D341Med (cell line): ENCODE measurements around the gene NPTX1.

Experiments used
- DNase-seq: peaks from one replicate; pipeline ENCODE4 v3.0.0; 2012; ENCODE audit warnings: low spot score

Gene NPTX1

GRCh38 chr17:80459234-80459633 lies 17.2 kb downstream of the NPTX1 start:
- no peak for DNase-seq

- DNase-seq = no peak
Measured at GRCh38 chr17:80458016-80458415, 18.4 kb downstream of the NPTX1 start.

- no peak for DNase-seq
Measured at GRCh38 chr17:80457236-80457856, 19.1 kb downstream of the NPTX1 start.

GRCh38 chr17:80456465-80457235 lies 19.8 kb downstream of the NPTX1 start:
- DNase-seq = no peak

GRCh38 chr17:80455784-80456183 lies 20.6 kb downstream of the NPTX1 start:
- DNase-seq = no peak

- no peak for DNase-seq
Measured at GRCh38 chr17:80455336-80455710, 21.1 kb downstream of the NPTX1 start.

GRCh38 chr17:80454557-80455335 lies 21.7 kb downstream of the NPTX1 start:
- DNase-seq = peak; percentile 100

DNA sequence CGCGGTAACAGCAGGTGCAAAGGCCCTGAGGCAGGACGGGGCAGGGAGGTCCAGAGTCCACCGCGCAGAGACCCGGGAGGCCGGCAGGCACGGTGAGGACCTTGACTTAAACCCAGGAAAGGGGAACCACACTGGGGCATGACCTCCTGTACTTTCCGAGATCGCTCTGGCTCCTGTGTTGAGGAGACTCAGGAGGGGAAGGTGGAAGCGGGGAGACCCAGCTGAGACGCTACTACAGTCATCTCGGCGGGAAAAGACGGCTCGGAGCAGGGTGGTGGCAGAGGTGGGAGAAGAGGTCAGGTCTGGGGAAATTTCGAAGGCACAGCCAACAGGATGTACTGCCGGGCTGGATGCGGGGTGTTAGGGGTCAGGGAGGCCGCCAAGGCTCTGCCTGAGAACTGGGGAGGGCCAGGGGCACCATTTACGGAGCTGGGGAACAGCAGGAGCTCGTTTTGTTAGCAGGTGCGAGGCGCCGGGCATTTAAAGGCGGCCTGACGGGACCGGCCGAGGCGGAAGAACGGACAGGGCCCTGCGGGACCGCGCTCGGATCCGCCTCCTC lies 22.3 kb downstream of the NPTX1 start:
- DNase-seq = no peak

DNA sequence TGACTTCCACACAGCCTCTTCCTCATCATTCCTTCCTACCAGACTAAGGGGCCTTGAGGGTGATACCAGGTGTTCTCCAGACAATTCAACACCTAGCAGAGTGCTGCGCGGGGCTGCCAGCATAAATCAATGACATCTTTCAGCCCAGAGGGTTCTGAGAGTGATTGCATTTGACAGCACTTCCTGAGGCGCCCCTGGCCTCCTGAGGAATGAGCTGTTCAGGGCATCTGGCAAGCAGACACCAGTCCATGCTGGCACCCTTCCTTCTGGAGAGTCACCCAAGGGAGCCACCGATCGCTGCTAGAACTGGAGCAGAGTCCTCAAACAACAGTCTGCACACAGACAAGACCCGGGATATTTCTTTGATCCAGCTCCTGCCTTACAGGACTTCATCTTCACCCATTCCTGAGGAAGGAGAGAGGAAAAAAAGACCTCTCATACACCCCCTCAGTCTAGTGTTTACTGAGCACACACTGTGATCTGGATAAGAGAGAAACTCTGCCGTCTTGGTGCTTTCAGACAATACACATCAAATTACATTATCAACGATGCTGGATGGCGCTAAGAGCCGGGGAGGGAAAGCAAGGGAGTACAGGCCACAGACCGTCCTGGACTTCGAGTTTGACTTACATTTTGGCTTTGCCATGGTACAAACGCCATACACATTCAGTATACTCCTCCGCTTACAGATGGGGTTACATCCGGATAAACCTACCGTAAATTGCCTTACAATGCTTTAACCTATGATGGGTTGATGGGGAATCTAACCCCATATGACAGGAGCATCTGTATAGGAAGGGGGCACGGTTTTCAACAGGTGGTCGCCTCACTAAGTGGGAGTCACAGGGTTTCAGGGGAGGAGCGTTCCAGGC lies 23.0 kb downstream of the NPTX1 start:
- no peak for DNase-seq

DNA sequence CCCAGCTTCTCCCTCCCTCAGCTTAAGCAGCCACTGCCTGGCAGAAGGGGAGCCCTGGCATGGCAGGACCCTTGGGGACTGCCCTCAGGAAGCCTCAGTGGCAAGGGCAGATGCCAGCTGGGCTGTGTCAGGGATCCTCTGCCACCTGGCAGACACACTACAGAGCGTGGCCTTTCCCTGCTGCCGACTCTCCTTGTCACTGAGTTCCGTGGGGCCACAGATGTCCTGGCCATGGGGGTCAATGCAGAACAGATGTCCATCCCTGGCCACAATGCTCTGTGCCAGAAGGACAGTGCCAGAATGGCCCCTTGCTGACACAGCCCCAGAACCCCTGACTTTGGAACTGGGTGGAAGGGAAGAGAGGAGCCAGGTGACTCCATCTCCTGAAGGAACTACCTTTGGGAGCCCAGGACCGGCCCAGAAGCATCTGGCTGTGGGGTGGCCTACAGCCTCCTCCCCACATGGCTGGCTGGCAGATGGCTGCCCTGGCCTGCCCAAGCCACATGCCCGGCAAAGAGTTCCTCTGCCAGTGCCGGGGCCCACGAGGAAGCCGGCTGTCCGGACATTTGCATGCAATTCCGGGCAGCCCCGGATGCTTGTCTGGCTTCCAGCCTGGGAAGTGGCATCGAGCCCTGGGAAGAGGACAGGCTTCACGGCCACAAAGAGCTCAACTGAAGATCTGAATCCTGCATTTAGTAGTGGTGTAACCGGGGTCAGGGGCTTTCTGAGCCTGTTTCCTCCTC lies 24.1 kb downstream of the NPTX1 start:
- DNase-seq = no peak

DNA sequence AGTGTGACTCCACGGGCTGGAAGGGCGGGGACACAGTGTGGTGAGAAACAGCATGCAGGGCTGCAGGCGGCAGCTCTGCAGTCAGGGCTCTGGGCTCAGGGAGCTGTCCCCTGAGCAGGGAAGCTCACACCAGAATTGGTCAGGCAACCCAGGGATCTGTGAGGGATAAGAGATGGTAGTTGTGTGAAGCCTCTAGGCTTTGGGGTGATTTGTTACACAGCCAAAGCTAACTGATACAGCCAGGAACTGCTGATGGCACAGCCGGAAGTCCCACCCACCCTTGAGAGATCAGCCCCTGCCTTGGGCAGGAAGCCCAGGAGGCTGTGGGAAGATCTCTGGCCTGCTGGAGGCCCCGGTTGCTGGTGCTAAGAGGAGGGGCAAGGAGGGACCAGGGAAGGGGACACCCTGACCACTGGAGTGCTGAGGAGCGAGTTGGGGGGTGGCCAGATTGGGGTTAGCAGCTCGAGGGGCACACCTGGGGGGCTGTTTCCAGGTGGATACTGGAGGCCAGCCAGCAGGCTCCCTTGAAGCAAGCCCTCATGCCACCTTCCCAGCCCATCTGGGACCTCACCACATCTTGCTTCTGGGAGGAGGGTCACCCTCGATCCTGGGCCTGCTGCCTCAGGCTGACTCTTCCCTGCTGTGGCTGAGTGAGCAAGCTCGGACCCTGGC lies 25.2 kb downstream of the NPTX1 start:
- DNase-seq = no peak

GRCh38 chr17:80449930-80450576 lies 26.4 kb downstream of the NPTX1 start:
- no peak for DNase-seq

DNA sequence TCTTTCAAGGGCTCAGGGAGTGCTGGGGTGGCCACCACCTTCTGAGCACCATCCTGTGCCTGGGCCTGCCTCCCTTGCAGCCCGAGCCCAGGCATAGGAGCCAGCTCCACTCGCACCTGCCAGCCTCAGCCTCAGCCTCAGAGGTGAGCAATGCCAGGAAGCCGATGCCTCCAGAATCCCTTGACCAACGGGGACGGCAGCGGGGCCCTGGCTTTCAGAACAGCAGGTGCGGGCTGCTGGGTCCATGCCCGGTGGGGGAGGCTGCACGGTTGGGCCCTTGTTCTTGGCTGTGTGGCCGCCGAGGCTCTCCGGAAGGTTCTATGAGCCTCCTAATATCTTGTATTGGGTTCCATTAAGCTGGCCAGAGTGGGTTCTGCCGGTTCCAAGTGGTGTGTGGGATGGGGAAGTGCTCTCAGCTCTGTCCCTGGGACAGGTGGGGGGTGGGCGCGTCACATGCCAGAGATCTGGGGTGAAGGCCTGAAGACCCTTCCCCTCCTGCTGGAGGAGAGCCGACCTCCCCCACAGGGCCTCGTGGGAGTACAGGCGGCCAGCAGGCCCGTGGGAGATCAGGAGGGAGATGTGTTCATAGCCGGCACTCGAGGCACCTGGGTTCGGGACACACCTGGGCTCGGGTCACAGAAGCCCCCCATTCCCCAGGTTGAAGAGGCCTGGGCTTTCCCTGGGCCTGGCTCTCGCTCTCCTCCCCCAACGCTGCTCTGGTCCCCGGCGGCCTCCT lies 27.0 kb downstream of the NPTX1 start:
- DNase-seq = no peak

- no peak for DNase-seq
Measured at GRCh38 chr17:80447790-80448189, 28.6 kb downstream of the NPTX1 start.

- DNase-seq = no peak
Measured at GRCh38 chr17:80446645-80447405, 29.6 kb downstream of the NPTX1 start.

- peak; percentile 69 for DNase-seq
Measured at GRCh38 chr17:80445726-80446110, 30.7 kb downstream of the NPTX1 start.

GRCh38 chr17:80445007-80445725 lies 31.2 kb downstream of the NPTX1 start:
- peak; percentile 70 for DNase-seq

DNA sequence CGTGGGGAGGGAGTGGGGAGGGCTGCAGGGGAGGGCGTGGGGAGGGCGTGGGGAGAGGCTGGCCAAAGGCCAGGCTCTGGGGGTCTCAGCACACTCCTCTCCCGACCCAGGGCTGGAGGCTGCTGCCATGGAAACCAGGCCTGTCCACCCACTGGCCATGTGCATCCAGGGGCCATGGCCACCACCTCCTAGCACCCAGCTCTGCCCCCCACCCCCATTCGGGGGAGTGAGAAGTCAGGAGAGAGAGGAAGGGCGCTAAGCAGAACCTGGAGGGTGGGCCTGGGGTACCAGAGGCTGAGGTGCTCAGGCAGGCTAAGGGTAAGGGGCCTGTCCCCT lies 31.8 kb downstream of the NPTX1 start:
- DNase-seq = no peak
